ENCODE measurements around the gene RIPPLY1.

The RIPPLY1 gene

DNA sequence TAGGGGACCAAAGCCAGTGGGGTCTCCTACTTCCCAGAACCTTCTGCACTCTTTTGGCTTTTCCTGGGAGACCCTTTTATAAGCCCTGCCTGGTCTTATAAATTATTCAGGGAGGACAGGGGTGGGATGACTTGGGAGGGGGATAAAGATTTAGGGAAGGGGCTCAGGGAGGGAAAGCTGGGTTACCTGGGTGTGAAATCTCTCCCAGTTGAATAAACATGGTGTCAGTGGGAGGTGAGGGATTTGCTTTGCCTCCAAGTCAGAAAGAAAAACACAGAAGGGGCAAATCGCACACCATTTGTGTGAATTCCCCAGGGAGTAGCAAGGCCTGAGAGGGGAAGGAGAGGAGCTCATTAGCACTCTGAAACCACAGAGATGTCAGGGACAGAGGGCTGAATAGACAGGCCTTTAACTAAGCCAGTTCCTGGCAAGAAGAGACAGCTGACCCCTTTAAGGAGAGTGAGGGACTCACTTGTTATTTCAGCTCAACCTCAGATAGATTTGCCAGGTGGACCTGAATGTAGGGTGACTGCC lies at the start of gene RIPPLY1:
TSS of gene RIPPLY1 (minus strand) at position 51 of the 534 bp plus-strand sequence. CDS start 54 bp downstream, outside the sequence.
- in situ Hi-C loops (cut with MboI; ENCODE audit: low sequenced_read_pairs, unreplicated experiment), result no loop called here
- no peak for DNase-seq (ENCODE audit: low spot score)
- TF ChIP-seq, protein P1, sequence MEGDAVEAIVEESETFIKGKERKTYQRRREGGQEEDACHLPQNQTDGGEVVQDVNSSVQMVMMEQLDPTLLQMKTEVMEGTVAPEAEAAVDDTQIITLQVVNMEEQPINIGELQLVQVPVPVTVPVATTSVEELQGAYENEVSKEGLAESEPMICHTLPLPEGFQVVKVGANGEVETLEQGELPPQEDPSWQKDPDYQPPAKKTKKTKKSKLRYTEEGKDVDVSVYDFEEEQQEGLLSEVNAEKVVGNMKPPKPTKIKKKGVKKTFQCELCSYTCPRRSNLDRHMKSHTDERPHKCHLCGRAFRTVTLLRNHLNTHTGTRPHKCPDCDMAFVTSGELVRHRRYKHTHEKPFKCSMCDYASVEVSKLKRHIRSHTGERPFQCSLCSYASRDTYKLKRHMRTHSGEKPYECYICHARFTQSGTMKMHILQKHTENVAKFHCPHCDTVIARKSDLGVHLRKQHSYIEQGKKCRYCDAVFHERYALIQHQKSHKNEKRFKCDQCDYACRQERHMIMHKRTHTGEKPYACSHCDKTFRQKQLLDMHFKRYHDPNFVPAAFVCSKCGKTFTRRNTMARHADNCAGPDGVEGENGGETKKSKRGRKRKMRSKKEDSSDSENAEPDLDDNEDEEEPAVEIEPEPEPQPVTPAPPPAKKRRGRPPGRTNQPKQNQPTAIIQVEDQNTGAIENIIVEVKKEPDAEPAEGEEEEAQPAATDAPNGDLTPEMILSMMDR (IDR thresholded peaks at IDR 0.05; ENCODE audit: borderline replicate concordance, control extremely low read depth, extremely low read depth, insufficient read depth, missing control alignments), result no peak

DNA sequence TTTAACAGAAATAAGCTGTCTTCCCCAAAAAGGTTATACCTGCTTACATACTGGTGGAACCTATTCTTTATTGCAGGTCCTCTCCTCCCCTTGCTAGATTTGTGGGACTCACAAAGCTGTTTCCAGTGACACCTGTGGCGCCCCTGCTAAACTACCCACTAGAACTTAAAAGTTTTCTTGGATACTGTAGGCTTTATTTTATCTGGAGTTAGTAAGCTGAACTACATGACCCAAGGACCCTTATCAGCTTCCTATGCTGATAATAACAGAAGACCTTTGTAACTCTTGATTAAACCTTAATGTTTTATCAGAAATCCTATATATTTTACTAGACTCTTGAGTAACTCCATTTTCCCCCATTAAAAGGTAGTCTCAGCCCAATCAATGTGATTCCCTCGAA lies 49.4 kb upstream of the RIPPLY1 start:
- DNase-seq (ENCODE audit: low spot score), result no peak
- in situ Hi-C loops (cut with MboI; ENCODE audit: low sequenced_read_pairs, unreplicated experiment), result no loop called here
- TF ChIP-seq, protein P1 (IDR thresholded peaks at IDR 0.05; ENCODE audit: borderline replicate concordance, control extremely low read depth, extremely low read depth, insufficient read depth, missing control alignments), result no peak

DNA sequence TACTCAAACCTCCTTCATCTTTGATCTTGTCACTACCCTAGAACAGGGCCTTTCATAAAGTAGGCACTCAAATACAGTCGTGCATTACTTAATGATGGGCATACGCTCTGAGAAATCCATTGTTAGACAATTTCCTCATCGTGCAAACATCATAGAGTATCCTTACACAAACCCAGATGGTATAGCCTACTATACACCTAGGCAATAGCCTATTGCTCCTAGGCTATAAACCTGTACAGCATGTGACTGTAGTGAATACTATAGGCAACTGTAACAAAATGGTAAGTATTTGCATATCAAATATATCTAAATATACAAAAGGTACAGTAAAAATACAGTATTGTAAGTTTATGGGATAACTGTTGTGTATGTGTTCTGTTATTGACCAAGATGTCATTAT lies 48.9 kb upstream of the RIPPLY1 start:
- TF ChIP-seq, protein P1 (IDR thresholded peaks at IDR 0.05; ENCODE audit: borderline replicate concordance, control extremely low read depth, extremely low read depth, insufficient read depth, missing control alignments), result no peak
- in situ Hi-C loops (cut with MboI; ENCODE audit: low sequenced_read_pairs, unreplicated experiment), result no loop called here
- no peak for DNase-seq (ENCODE audit: low spot score)

- DNase-seq (ENCODE audit: low spot score), result no peak
- TF ChIP-seq, protein P1 (IDR thresholded peaks at IDR 0.05; ENCODE audit: borderline replicate concordance, control extremely low read depth, extremely low read depth, insufficient read depth, missing control alignments), result no peak
- in situ Hi-C loops (cut with MboI; ENCODE audit: low sequenced_read_pairs, unreplicated experiment), result no loop called here
These were observed 48.1 kb upstream of the RIPPLY1 start for GRCh38 chrX:106951230-106951629.

DNA sequence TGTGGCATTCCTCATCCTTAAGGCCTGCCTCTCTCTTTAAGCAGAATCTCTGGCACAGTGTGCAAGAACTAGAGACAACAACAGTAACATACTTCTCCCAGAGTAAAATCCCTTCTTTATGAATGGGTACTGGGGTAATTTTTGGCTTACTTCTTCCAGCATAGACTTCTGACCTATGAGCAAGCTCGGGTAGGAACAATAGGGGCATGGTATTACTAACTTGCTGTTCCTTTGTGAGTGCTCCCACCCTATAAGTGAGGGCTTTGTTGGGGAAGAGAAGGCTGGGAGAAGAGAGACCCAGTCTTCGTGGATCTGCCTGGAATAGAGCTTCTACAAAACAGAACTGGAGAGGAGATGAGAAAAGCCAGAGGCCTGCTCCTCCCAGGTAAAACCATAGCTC lies 47.2 kb upstream of the RIPPLY1 start:
- in situ Hi-C loops (cut with MboI; ENCODE audit: low sequenced_read_pairs, unreplicated experiment), result no loop called here
- DNase-seq (ENCODE audit: low spot score), result no peak
- TF ChIP-seq, protein P1 (IDR thresholded peaks at IDR 0.05; ENCODE audit: borderline replicate concordance, control extremely low read depth, extremely low read depth, insufficient read depth, missing control alignments), result no peak

DNA sequence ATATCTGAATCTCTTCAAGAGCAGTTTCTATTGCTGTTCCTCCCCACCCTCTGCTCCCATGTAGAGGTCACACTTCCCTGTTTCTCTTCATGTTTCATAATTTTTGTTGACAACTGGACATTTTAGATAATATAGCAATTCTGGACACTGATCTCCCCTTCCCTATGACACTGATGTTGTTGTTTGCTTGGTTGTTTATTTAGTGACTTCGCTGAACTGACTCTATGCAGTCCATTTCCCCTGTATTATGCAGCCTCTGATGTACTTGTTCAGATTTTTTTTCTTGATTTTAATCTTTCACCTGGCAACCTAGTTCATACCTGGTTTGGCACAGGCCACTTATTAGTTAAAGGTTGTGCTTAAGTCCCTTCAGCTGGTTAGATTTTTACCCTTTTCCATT lies 46.2 kb upstream of the RIPPLY1 start:
- in situ Hi-C loops (cut with MboI; ENCODE audit: low sequenced_read_pairs, unreplicated experiment), result no loop called here
- DNase-seq (ENCODE audit: low spot score), result no peak
- TF ChIP-seq, protein P1 (IDR thresholded peaks at IDR 0.05; ENCODE audit: borderline replicate concordance, control extremely low read depth, extremely low read depth, insufficient read depth, missing control alignments), result no peak
